OCI-LY3 (cell line): ENCODE measurements around the gene ARHGEF11.

Experiments
- CTCF ChIP-seq: fragments of 200-600, 300-600 bp; sonication (generic); IDR thresholded peaks from 2 replicates; pipeline ENCODE4 v1.5.1; 2014; ENCODE audit warnings: antibody characterized with exemption, low read length, low read depth
- EZH2phosphoT487 ChIP-seq: fragments of 200-600 bp; shearing (Covaris generic); IDR thresholded peaks from 2 replicates; pipeline ENCODE4 v1.6.1; 2018; ENCODE audit warnings: antibody characterized with exemption, mixed run types, low read depth

GRCh38 chr1:156999596-157000320 is 45.8 kb downstream of the ARHGEF11 start:
- no peak for TF ChIP-seq CTCF
- TF ChIP-seq EZH2phosphoT487: no peak
